A673 (cell line): ENCODE data around the gene GM2A. TPM values are rescaled to one million over a fixed set of nuclear protein-coding genes. Genes with fewer than 3 reads are reported as not detected.
"Not testable (repeated sequence)": the region's sequence is repeated elsewhere in the genome, so short reads cannot be mapped to it uniquely, and the experiment has no call there.

Experiments used
- BruUV-seq: library from RNA; stranded (reverse); fragments of 400-500 nt; replicated peaks from 2 replicates; lab custom pipeline; 2021; lab: Mats Ljungman, UMichigan
- CTCF ChIA-PET: fragments of 300-600 bp; sonication (Branson Sonifier 250); formaldehyde crosslinking; loops from one replicate; lab custom pipeline; 2022; ENCODE audit warnings: antibody characterized with exemption; lab: Charles Lee
- POLR2A ChIA-PET: fragments of 300-600 bp; sonication (Branson Sonifier 250); formaldehyde crosslinking; loops from one replicate; lab custom pipeline; 2022; ENCODE audit warnings: antibody characterized with exemption; ENCODE audit not compliant: low non-redundant PET; lab: Charles Lee
- DNase-seq: peaks from one replicate; pipeline ENCODE4 v3.0.0-alpha.2; 2015; ENCODE audit warnings: low spot score
- H3K27ac ChIP-seq: fragments of 200-600 bp; sonication (generic); 2 replicates; pipeline ENCODE4 v1.5.1; 2016; ENCODE audit warnings: mixed run types, low read depth, mild to moderate bottlenecking, mixed read lengths, antibody characterized with exemption, low read length; ENCODE audit not compliant: poor library complexity, severe bottlenecking
- H3K27me3 ChIP-seq: fragments of 200-600 bp; sonication (generic); replicated peaks from 2 replicates; pipeline ENCODE4 v1.6.1; 2017; ENCODE audit warnings: mixed run types, low read depth, mild to moderate bottlenecking, mixed read lengths, antibody characterized with exemption, low read length; ENCODE audit not compliant: insufficient read depth, poor library complexity
- H3K36me3 ChIP-seq: fragments of 200-600 bp; sonication (generic); 2 replicates; pipeline ENCODE4 v1.6.1; 2016; ENCODE audit warnings: mixed run types, mild to moderate bottlenecking, mixed read lengths, antibody characterized with exemption, low read length; ENCODE audit not compliant: insufficient read depth, poor library complexity, severe bottlenecking
- H3K4me1 ChIP-seq: fragments of 200-600 bp; sonication (generic); 2 replicates; pipeline ENCODE4 v1.6.1; 2017; ENCODE audit warnings: mixed run types, mild to moderate bottlenecking, mixed read lengths, antibody characterized with exemption, low read length; ENCODE audit not compliant: insufficient read depth, poor library complexity, severe bottlenecking
- H3K4me3 ChIP-seq: fragments of 200-600 bp; sonication (generic); 2 replicates; pipeline ENCODE4 v1.5.1; 2016; ENCODE audit warnings: low read depth, mixed run types, mild to moderate bottlenecking, mixed read lengths, low read length; ENCODE audit not compliant: poor library complexity, severe bottlenecking
- H3K9me3 ChIP-seq: fragments of 200-600 bp; sonication (generic); 2 replicates; pipeline ENCODE4 v1.6.1; 2016; ENCODE audit warnings: mixed run types, low read depth, mild to moderate bottlenecking, mixed read lengths, antibody characterized with exemption, low read length; ENCODE audit not compliant: poor library complexity, severe bottlenecking
- EZH2 ChIP-seq: fragments of 200-600 bp; sonication (generic); IDR thresholded peaks from 2 replicates; pipeline ENCODE4 v1.6.1; 2017; ENCODE audit warnings: borderline replicate concordance, low read depth, mild to moderate bottlenecking, mixed read lengths, antibody characterized with exemption, low read length; ENCODE audit not compliant: poor library complexity, severe bottlenecking
- intact Hi-C: fragments of 100-400 bp; cut with micrococcal nuclease; formaldehyde crosslinking; loops from one replicate; pipeline ENCODE4 v1.10.0; 2022; ENCODE audit not compliant: unreplicated experiment
- total RNA-seq: library from RNA; stranded (reverse); gene quantifications from 2 replicates; pipeline ENCODE4 v1.2.3, GENCODE V29; 2021
- TF ChIP-seq, protein P1 (sequence below): fragments of 300-800, 200-600 bp; sonication (generic); conservative IDR thresholded peaks from 2 replicates; pipeline ENCODE4 v1.5.1; 2017; ENCODE audit warnings: low read depth, mild to moderate bottlenecking, antibody characterized with exemption, low read length, moderate library complexity, mixed read lengths

The GM2A gene
- total RNA-seq, 1 experiment from 2014 or later = 3.5 TPM

DNA sequence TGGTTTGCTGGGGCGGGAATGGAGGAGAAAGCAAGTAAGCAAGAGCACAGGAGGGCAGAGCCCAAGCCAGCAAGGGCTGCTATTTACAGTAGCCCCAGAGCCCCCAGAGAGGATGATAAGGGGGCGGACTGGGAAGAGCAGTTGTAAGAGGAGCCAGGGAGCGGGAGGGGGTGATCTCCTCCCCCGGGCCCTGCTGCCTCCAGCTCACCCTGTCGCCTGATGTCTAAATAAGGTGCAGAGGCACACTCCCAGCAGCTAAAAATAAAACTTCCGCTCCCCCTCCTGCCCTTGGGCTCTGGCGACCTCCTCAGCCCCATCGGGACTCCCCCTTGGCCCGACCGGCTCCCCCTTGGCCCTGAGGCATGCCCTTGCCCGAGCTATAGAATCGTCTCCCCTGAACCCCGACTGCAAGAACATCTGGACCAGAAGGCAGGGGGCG lies 14.7 kb upstream of the GM2A start:
- H3K36me3 ChIP-seq = no peaks in the 10 kb centered on the region
- DNase-seq = no peak
- no peaks in the 10 kb centered on the region for H3K9me3 ChIP-seq
- intact Hi-C loops = loop anchor here (2.0 kb wide), 1 partner anchor 114 kb away; no protein-coding TSS in a partner anchor
- TF ChIP-seq, protein P1, sequence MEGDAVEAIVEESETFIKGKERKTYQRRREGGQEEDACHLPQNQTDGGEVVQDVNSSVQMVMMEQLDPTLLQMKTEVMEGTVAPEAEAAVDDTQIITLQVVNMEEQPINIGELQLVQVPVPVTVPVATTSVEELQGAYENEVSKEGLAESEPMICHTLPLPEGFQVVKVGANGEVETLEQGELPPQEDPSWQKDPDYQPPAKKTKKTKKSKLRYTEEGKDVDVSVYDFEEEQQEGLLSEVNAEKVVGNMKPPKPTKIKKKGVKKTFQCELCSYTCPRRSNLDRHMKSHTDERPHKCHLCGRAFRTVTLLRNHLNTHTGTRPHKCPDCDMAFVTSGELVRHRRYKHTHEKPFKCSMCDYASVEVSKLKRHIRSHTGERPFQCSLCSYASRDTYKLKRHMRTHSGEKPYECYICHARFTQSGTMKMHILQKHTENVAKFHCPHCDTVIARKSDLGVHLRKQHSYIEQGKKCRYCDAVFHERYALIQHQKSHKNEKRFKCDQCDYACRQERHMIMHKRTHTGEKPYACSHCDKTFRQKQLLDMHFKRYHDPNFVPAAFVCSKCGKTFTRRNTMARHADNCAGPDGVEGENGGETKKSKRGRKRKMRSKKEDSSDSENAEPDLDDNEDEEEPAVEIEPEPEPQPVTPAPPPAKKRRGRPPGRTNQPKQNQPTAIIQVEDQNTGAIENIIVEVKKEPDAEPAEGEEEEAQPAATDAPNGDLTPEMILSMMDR = no peak
- TF ChIP-seq EZH2 = no peak
- H3K27ac ChIP-seq = no peak overlapping the region
- no peaks in the 10 kb centered on the region for H3K4me1 ChIP-seq
- ChIA-PET CTCF (interaction anchor here (0.9 to 1.4 kb wide), 2 partner anchors 14 to 112 kb away, joined by 5 to 10 read pairs; partner anchors contain the start of gene GM2A), POLR2A (no interaction called here)
- no peaks in the 10 kb centered on the region for H3K27me3 ChIP-seq
- no peak overlapping the region for H3K4me3 ChIP-seq
- no TSS peak for BruUV-seq

DNA sequence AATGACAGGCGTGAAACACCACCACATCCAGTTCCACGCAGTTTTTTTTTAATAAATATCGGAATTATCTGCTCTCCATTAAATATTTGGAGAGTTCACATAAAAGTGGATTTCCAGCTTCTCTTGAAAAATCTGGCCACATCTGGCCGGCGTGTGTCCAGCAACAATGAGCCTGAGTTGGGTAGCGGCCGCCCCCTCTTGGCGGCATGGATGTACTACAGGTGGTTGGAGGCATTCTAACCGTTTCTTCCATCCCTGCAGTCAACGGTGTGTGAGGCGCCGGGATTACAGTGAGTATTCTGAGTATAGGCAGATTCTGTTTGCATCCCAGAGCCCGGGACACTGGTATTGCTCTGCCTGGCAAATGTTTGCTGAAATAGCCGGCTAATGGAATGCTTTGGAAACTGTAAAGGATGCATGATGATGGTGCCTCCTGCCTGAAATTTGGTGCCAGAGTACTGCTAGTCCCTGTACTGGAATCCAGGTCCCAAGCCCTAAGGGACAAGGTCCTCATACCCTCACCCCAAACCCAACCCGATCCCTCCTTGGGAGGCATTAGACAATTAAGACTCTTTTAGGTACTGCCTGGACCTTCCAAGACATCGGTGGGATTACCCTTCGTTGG lies 13.6 kb upstream of the GM2A start:
- no peak for TF ChIP-seq EZH2
- TF ChIP-seq, protein P1 = peak; percentile 94
- DNase-seq = peak; percentile 64
- Histone ChIP-seq H3K36me3 (no peaks in the 10 kb centered on the region), H3K4me3 (no peak overlapping the region), H3K9me3 (no peaks in the 10 kb centered on the region), H3K27me3 (no peaks in the 10 kb centered on the region), H3K4me1 (no peaks in the 10 kb centered on the region), H3K27ac (no peak overlapping the region)
- intact Hi-C loops = loop anchor here (2.0 kb wide), 1 partner anchor 115 kb away; no protein-coding TSS in a partner anchor
- POLR2A ChIA-PET = no interaction called here
- BruUV-seq = no TSS peak
- CTCF ChIA-PET = interaction anchor here (0.9 to 1.4 kb wide), 2 partner anchors 13 to 113 kb away, joined by 5 to 10 read pairs; partner anchors contain the start of gene GM2A

DNA sequence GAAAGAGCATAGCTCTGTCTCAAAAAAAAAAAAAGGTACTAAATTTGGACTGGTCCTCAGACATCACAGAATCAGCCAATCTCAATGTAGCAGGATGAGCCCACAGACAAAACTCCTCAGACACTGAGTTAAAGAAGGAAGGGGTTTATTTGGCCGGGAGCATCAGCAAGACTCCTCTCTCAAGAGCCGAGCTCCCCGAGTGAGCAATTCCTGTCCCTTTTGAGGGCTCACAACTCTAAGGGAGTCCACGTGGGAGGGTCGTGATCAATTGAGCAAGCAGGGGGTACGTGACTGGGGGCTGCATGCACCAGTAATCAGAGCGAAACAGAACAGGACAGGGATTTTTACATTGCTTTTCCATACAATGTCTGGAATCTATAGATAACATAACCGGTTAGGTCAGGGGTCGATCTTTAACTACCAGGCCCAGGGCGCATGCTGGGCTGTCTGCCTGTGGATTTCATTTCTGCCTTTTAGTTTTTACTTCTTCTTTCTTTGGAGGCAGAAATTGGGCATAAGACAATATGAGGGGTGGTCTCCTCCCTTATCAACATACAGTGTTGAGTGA lies 12.6 kb upstream of the GM2A start:
- H3K9me3 ChIP-seq, H3K4me3 ChIP-seq, H3K36me3 ChIP-seq, POLR2A ChIA-PET, H3K27me3 ChIP-seq, H3K4me1 ChIP-seq, BruUV-seq, H3K27ac ChIP-seq, DNase-seq, CTCF ChIA-PET: not testable (repeated sequence)
- intact Hi-C loops = loop anchor here (10.0 kb wide), 1 partner anchor 236 kb away; no protein-coding TSS in a partner anchor
